ENCODE results near the gene TICRR.

Gene TICRR

GRCh38 chr15:89649716-89650115 is 74.4 kb downstream of the TICRR start:
- H3K27me3 ChIP-seq (ENCODE audit: insufficient read depth, poor library complexity, severe bottlenecking) = peaks cover 13% of the 10 kb centered on the region
- no peak for DNase-seq (ENCODE audit: low read depth in 1 of 2, low spot score in 1 of 2)
- no peak overlapping the region for H3K4me3 ChIP-seq (replicated peaks; ENCODE audit: insufficient read depth, low read length)
- TF ChIP-seq POLR2AphosphoS5 (IDR thresholded peaks at IDR 0.05; ENCODE audit: low read depth) (no peak), REST (IDR thresholded peaks at IDR 0.05; ENCODE audit: insufficient replicate concordance, low read depth) (no peak), GABPA (IDR thresholded peaks at IDR 0.05; ENCODE audit: low read depth) (no peak), CTCF (IDR thresholded peaks at IDR 0.05; ENCODE audit: insufficient read depth, low read length) (no peak), SPI1 (IDR thresholded peaks at IDR 0.05; ENCODE audit: borderline replicate concordance, low read depth) (no peak)
- no peak overlapping the region for H3K27ac ChIP-seq (replicated peaks)

DNA sequence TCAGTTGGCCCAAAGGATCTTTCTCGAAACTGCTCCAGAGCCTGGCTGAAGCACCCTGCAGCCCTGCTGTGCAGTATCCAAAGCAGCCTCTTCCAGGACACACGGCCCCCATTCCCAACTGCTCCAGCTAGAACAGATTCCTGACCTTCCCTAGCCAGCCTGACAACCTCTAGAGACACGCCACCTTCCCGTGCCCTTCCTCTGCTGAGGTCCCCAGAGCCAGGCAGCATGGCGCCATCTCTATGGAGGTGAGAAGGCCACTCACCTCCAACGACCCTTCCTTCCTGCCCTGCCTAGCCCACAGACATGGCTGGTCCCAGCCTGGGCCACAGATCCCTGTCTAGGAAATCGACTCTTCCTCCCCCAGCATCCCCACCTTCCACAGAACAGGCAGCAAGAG is 76.9 kb downstream of the TICRR start:
- no peak overlapping the region for H3K4me3 ChIP-seq (replicated peaks; ENCODE audit: insufficient read depth, low read length)

GRCh38 chr15:89652666-89653065 is 77.4 kb downstream of the TICRR start:
- no peak overlapping the region for H3K27ac ChIP-seq (replicated peaks)
- peaks cover 30% of the 10 kb centered on the region for H3K27me3 ChIP-seq (ENCODE audit: insufficient read depth, poor library complexity, severe bottlenecking)
- no peak overlapping the region for H3K4me3 ChIP-seq (replicated peaks; ENCODE audit: insufficient read depth, low read length)
- DNase-seq (ENCODE audit: low read depth in 1 of 2, low spot score in 1 of 2) = no peak
- TF ChIP-seq POLR2AphosphoS5 (IDR thresholded peaks at IDR 0.05; ENCODE audit: low read depth) = no peak
- no peak for TF ChIP-seq REST (IDR thresholded peaks at IDR 0.05; ENCODE audit: insufficient replicate concordance, low read depth)
- TF ChIP-seq CTCF (IDR thresholded peaks at IDR 0.05; ENCODE audit: insufficient read depth, low read length) = no peak
- no peak for TF ChIP-seq SPI1 (IDR thresholded peaks at IDR 0.05; ENCODE audit: borderline replicate concordance, low read depth)
- TF ChIP-seq GABPA (IDR thresholded peaks at IDR 0.05; ENCODE audit: low read depth) = no peak

More for the DNA sequence above, 76.9 kb downstream of the TICRR start:
- no peak for DNase-seq (ENCODE audit: low read depth in 1 of 2, low spot score in 1 of 2)
- H3K27me3 ChIP-seq (ENCODE audit: insufficient read depth, poor library complexity, severe bottlenecking) = peaks cover 30% of the 10 kb centered on the region
- TF ChIP-seq GABPA (IDR thresholded peaks at IDR 0.05; ENCODE audit: low read depth) (no peak), CTCF (IDR thresholded peaks at IDR 0.05; ENCODE audit: insufficient read depth, low read length) (no peak), POLR2AphosphoS5 (IDR thresholded peaks at IDR 0.05; ENCODE audit: low read depth) (no peak), SPI1 (IDR thresholded peaks at IDR 0.05; ENCODE audit: borderline replicate concordance, low read depth) (no peak), REST (IDR thresholded peaks at IDR 0.05; ENCODE audit: insufficient replicate concordance, low read depth) (no peak)
- no peak overlapping the region for H3K27ac ChIP-seq (replicated peaks)
